Measurements from ENCODE around the gene CCDC27.

CCDC27 gene

GRCh38 chr1:3752400-3752945, at the start of gene CCDC27:
CCDC27 (plus strand) TSS chr1:3752450; CDS start chr1:3752482, 32 bp downstream.
- DNase-seq (ENCODE audit: low read depth in 2 of 2): no peak

GRCh38 chr1:3702528-3702927, 49.7 kb upstream of the CCDC27 start:
- no peak for DNase-seq (ENCODE audit: low read depth in 2 of 2)

GRCh38 chr1:3702990-3703728, 49.1 kb upstream of the CCDC27 start:
- no peak for DNase-seq (ENCODE audit: low read depth in 2 of 2)

GRCh38 chr1:3703786-3704371, 48.4 kb upstream of the CCDC27 start:
- DNase-seq (ENCODE audit: low read depth in 2 of 2): no peak

GRCh38 chr1:3705341-3705950, 46.8 kb upstream of the CCDC27 start:
- no peak for DNase-seq (ENCODE audit: low read depth in 2 of 2)

GRCh38 chr1:3706651-3707297, 45.5 kb upstream of the CCDC27 start:
- no peak for DNase-seq (ENCODE audit: low read depth in 2 of 2)

- no peak for DNase-seq (ENCODE audit: low read depth in 2 of 2)
Measured at GRCh38 chr1:3707298-3707938, 44.8 kb upstream of the CCDC27 start.

GRCh38 chr1:3707939-3708328, 44.3 kb upstream of the CCDC27 start:
- DNase-seq (ENCODE audit: low read depth in 2 of 2): no peak

- DNase-seq (ENCODE audit: low read depth in 2 of 2): no peak
Measured at GRCh38 chr1:3708791-3709190, 43.5 kb upstream of the CCDC27 start.

GRCh38 chr1:3710251-3710650, 42.0 kb upstream of the CCDC27 start:
- DNase-seq (ENCODE audit: low read depth in 2 of 2): no peak

GRCh38 chr1:3711381-3711779, 40.9 kb upstream of the CCDC27 start:
- DNase-seq (ENCODE audit: low read depth in 2 of 2): no peak

- DNase-seq (ENCODE audit: low read depth in 2 of 2): no peak
Measured at GRCh38 chr1:3711780-3712451, 40.3 kb upstream of the CCDC27 start.

GRCh38 chr1:3712573-3713535, 39.4 kb upstream of the CCDC27 start:
- DNase-seq (ENCODE audit: low read depth in 2 of 2): no peak

- DNase-seq (ENCODE audit: low read depth in 2 of 2): no peak
Measured at GRCh38 chr1:3713840-3714239, 38.4 kb upstream of the CCDC27 start.

- DNase-seq (ENCODE audit: low read depth in 2 of 2): no peak
Measured at GRCh38 chr1:3714284-3714741, 37.9 kb upstream of the CCDC27 start.

GRCh38 chr1:3714814-3715213, 37.4 kb upstream of the CCDC27 start:
- no peak for DNase-seq (ENCODE audit: low read depth in 2 of 2)

- DNase-seq (ENCODE audit: low read depth in 2 of 2): no peak
Measured at GRCh38 chr1:3716351-3716750, 35.9 kb upstream of the CCDC27 start.

GRCh38 chr1:3717041-3717714, 35.1 kb upstream of the CCDC27 start:
- DNase-seq (ENCODE audit: low read depth in 2 of 2): no peak

Measured in stimulated activated CD4-positive, alpha-beta T cell treated with anti-CD3 and anti-CD28 coated beads, Interleukin-1b, Interleukin-23, amount 100 ng/mL, for 1 hour (primary cell).